Dermis microvascular lymphatic vessel endothelial cell (primary cell): ENCODE measurements around the gene ABCB11. TPM values are rescaled to one million over a fixed set of nuclear protein-coding genes. Genes with fewer than 3 reads are reported as not detected.
A peak's percentile ranks its signal among the peaks of the same experiment; 100 is the strongest.

ENCODE experiments used
- DNase-seq, 2 donors: peaks; one replicate each; pipeline versions ENCODE4 v3.0.0 to v3.0.0-alpha.2; 2010; ENCODE audit warnings: low read depth in 2 of 2
- total RNA-seq: library from RNA; depleted of rRNA; stranded (reverse); fragments of >200 nt; gene quantifications from 2 replicates; pipeline ENCODE4 v1.2.1, GENCODE V29; 2014

The ABCB11 gene
- total RNA-seq, 1 donor from 2014 or later, result not detected

GRCh38 chr2:169042856-169043255, 11.7 kb upstream of the ABCB11 start:
- DNase-seq, result no peak

- no peak for DNase-seq
These were observed 10.5 kb upstream of the ABCB11 start for GRCh38 chr2:169041594-169041993.

- no peak for DNase-seq
These were observed 8.6 kb upstream of the ABCB11 start for GRCh38 chr2:169039702-169040101.

GRCh38 chr2:169038338-169038757, 7.2 kb upstream of the ABCB11 start:
- DNase-seq, result peak in 1 of 2 donors; percentile 5

DNA sequence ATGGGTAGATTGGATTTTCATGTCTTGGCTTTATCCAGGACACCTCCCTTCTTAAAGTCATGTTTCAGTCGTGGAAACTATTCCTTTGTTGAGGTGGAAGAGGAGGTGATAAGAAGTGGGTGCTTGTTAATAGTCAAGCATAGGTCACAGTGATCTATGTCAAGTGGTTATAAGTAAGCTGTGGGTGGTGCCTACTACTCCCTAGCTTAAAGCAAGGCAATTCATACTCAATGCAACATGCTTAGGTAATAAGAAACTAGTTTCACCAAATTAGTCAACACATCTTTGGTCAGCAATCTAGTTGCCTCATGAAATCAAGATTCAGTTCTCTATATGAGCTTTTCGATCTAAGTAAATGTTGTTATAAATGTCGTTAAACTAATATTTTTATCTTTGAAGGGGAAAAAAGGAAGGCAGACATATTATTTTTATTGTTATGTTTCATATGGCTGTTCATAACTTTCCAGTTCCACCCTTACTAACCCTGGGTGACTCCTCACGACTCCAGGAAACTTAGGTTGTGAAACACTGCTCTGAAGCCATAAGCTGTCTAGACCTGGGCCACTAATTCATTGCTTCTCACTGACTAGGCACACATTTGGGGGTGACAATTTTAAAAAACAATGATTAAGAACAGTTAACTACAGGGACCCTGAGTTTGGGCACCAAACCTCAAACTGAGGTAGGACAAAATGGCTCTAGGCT, 5.8 kb upstream of the ABCB11 start:
- no peak for DNase-seq

DNA sequence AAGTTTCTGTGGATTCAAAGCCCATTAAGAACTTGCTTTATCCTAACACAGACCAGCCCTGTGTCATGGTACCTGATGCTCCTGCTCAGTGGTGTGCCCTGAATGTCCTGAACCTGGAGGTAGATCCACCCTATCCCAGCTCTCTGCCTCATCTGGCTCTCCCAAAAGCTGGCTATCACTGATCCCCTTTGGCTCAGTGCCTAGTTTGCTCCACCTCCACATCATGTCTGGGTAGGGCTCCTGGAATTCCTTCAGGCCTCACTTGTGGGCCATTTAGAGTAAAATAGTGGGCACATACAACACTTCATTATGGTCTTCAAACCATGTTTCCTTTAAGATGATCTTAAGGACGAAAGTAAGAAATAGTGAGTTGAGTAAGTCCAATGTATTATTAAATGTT, 4.8 kb upstream of the ABCB11 start:
- DNase-seq, result no peak

GRCh38 chr2:169034984-169035544, 3.9 kb upstream of the ABCB11 start:
- no peak for DNase-seq

GRCh38 chr2:169034256-169034655, 3.1 kb upstream of the ABCB11 start:
- no peak for DNase-seq

DNA sequence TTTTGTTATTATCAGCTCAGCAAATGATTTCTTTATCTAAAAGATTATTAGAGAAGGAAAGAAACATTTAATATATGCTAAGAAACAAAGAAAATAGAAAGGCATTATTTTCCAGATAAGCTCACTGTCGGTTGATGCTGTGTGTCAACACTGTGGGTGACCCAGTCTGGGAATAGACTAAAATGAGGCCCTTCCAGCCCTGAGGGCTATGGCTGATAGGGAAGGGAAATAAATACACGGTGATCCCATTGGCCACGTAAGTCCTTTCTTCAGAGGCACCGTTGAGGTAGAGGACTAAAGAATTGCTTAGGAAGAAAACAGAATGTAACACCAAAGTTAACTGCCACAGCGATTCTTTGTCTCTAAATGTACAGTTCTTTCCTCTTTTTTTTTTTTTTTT, 1.8 kb downstream of the ABCB11 start:
- DNase-seq, result no peak

DNA sequence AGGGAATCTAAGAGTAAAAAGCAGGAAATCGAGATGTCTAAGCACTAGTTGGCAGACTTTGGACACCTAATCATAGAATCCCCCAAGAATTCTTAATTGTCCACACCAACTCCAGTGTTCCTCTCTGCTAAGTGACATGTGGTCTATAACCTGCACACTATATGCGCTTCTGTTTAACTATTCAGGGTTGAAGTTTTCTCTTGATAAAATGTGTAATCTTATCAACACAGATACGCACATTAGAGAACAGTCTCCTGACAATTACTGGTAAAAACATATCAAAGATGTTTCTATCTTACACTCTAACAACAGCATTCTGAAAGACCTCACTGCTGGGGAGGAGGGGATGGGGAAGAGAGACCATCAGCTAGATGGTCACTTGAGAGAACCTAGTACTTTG, 3.9 kb downstream of the ABCB11 start:
- DNase-seq, result no peak

DNA sequence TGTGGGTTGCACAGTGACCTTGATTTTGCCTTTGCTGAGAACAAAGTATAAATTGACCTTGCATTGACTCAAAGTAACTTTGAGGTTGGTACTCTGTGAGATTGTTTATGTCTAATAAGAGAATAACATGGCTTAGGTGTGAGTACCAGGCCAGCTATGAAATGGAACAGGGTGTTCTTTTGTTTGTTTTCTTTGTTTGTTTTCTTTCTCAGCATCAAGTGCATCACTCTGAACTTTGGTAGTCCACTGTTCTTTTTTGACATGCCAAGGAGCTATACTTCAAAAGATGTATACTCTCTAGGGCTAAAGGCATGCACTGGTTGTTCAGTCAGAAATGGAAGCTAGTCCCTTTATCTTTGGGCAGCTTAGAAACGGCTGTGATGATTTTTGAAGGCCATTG, 5.1 kb downstream of the ABCB11 start:
- no peak for DNase-seq

DNA sequence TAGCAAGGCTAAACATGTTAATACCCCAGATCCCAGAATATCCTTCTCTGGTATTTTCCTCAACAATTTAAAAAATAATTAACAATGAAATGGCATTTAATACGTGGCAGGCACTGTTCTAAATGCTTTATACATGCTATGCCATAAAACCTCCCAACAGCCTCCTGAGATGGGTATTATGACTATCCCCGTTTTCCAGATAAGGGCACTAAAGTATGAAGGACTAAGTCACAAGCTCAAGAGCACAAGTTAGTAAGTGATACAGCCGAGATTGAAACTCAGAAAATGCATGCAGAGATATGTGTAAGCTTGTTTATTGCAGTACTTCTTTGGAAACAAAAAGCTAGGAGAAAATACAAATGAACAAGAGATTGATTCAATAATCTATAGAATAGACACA, 8.0 kb downstream of the ABCB11 start:
- no peak for DNase-seq

- DNase-seq, result no peak
These were observed 12.7 kb downstream of the ABCB11 start for GRCh38 chr2:169018390-169018789.

DNA sequence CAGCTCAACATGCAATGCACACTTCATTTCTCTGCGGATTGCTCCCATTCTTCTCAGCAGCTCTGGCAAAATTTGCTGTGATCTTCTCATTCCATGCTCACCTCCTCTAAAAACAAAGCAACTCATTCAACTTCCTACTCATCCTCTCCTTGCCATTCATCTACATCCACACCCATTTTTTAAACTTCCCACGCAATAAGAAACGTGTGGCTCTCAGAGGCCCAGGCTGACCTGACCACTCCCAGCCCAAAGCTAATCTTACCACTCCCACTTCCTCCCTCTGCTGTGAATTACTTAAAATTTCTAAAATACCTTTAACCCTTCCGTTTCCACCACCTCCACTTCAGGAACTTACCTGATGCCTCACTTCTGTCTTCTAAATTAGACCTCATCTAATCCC, 15.2 kb downstream of the ABCB11 start:
- DNase-seq, result no peak

- no peak for DNase-seq
These were observed 16.3 kb downstream of the ABCB11 start for GRCh38 chr2:169014780-169015179.

DNA sequence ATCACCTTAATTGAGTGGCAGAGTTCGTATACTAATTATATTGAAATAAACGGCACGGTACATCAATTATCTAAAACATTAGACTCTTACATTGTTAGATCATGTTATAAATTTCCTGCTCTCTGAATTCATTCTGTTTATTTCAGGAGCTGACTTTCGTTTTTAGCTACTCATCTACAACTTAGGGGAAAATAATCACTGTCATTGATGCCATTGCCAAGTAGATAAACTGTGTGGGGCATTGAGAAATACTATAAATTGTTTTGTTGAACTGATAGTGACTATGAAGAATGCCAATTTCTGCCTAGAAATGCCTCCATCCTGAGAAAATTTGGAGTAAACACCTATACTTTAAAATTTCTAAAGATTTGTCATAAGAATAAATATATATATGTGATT, 17.5 kb downstream of the ABCB11 start:
- DNase-seq, result no peak

- DNase-seq, result peak; percentile 15 to 85
These were observed 18.1 kb downstream of the ABCB11 start for GRCh38 chr2:169012812-169013627.

DNA sequence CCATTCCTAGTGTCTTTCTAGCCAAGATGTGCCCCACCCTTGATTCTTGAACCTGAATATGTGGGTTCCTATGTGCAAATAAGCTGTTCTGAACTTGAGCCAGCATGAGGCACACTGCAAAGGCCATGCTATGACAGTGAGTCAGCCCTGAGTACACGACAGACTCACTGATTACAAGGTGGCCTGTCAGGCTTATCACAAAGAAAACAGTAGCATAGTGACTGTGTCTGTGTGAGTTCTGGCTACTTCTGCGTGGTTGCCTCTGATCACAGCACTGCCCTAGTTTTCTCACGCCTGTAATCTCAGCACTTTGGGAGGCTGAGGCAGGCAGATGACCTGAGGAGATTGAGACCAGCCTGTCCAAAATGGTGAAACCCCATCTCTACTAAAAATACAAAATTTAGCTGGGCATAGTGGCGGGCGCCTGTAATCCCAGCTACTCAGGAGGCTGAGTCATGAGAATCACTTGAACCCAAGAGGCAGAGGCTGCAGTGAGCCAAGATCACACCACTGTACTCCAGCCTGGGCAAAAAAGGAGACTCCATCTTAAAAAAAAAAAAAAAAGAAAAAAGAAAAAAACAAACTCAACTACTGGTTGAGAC, 18.8 kb downstream of the ABCB11 start:
- peak; percentile 18 to 79 for DNase-seq

- no peak for DNase-seq
These were observed 19.4 kb downstream of the ABCB11 start for GRCh38 chr2:169011698-169012097.

- no peak for DNase-seq
These were observed 20.3 kb downstream of the ABCB11 start for GRCh38 chr2:169010633-169011460.

- DNase-seq, result no peak
These were observed 21.1 kb downstream of the ABCB11 start for GRCh38 chr2:169009865-169010579.
